ENCODE data around the gene MARCOL.
"Not testable (repeated sequence)": the region's sequence is repeated elsewhere in the genome, so short reads cannot be mapped to it uniquely, and the experiment has no call there.

Gene MARCOL

GRCh38 chr5:148261221-148261620 lies 22.9 kb downstream of the MARCOL start:
- in situ Hi-C loops (cut with MboI; ENCODE audit: low sequenced_read_pairs) = no loop called here

- in situ Hi-C loops (cut with MboI; ENCODE audit: low sequenced_read_pairs) = no loop called here
These were observed 29.6 kb downstream of the MARCOL start for GRCh38 chr5:148267962-148268361.

GRCh38 chr5:148268566-148268965 lies 30.2 kb downstream of the MARCOL start, which contains the start of gene SPINK13:
SPINK13 (plus strand) TSS chr5:148268794; CDS start chr5:148270073, 1,279 bp downstream.
- in situ Hi-C loops (cut with MboI; ENCODE audit: low sequenced_read_pairs) = no loop called here

GRCh38 chr5:148275129-148275528 lies 36.8 kb downstream of the MARCOL start:
- in situ Hi-C loops (cut with MboI; ENCODE audit: low sequenced_read_pairs) = not testable (repeated sequence)

GRCh38 chr5:148280893-148281292 lies 42.6 kb downstream of the MARCOL start:
- in situ Hi-C loops (cut with MboI; ENCODE audit: low sequenced_read_pairs) = not testable (repeated sequence)

- in situ Hi-C loops (cut with MboI; ENCODE audit: low sequenced_read_pairs) = not testable (repeated sequence)
These were observed 43.0 kb downstream of the MARCOL start for GRCh38 chr5:148281336-148281735.

GRCh38 chr5:148290271-148291195 lies 52.2 kb downstream of the MARCOL start:
- in situ Hi-C loops (cut with MboI; ENCODE audit: low sequenced_read_pairs) = no loop called here

Measured in hTERT RPE-1 (cell line).